Astrocyte of the spinal cord (primary cell): ENCODE data around the gene CASP7.

Experiments used
- DNase-seq: peaks from one replicate; pipeline ENCODE4 v3.0.0; 2011; ENCODE audit warnings: low read depth, low spot score
- H3K4me3 ChIP-seq: 2 replicates; pipeline ENCODE4 v1.5.1; 2011; ENCODE audit warnings: low read depth, mild to moderate bottlenecking, low read length, moderate library complexity
- in situ Hi-C: cut with HindIII; loops from 2 replicates; pipeline ENCODE4 v1.10.0; 2017; ENCODE audit warnings: low sequenced_read_pairs
- TF ChIP-seq, protein P1 (sequence below): IDR thresholded peaks from 2 replicates; pipeline ENCODE4 v1.5.1; 2012; ENCODE audit warnings: low read depth, mild to moderate bottlenecking, low read length, inconsistent platforms

Gene CASP7

GRCh38 chr10:113679463-113680189 is at the start of gene CASP7:
CASP7 (plus strand) TSS chr10:113679912; CDS start chr10:113697494, 17,582 bp downstream.
- in situ Hi-C loops, result no loop called here

DNA sequence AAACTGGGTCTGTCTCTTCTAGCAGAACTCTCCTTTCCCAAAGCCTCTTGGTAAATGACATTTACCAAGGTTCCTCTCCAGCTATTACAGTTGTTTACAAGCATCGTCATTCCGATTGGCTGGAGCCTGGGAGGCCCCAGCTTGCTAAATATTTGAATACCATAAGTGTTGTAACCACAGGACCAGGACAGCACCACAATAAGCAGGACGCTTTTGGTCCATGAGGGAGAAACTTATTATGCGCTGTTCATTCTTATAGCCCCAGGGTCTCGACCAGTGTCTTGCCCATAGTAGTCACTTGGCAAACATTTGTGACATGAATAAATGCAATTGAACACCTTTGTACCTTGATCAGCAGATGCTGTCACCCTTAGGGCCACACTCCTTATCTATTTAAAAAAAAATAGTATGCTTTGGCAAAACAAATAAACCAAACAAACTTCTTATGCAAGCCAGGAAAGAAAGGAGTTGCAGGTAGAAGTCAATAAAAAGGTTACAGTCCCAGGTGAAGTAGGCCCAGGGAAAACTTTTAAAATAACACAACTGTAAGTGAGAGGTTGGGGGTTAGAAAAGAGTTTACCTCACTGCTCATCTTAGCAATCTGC is 48.7 kb upstream of the CASP7 start:
- no peak overlapping the region for H3K4me3 ChIP-seq
- TF ChIP-seq, protein P1, sequence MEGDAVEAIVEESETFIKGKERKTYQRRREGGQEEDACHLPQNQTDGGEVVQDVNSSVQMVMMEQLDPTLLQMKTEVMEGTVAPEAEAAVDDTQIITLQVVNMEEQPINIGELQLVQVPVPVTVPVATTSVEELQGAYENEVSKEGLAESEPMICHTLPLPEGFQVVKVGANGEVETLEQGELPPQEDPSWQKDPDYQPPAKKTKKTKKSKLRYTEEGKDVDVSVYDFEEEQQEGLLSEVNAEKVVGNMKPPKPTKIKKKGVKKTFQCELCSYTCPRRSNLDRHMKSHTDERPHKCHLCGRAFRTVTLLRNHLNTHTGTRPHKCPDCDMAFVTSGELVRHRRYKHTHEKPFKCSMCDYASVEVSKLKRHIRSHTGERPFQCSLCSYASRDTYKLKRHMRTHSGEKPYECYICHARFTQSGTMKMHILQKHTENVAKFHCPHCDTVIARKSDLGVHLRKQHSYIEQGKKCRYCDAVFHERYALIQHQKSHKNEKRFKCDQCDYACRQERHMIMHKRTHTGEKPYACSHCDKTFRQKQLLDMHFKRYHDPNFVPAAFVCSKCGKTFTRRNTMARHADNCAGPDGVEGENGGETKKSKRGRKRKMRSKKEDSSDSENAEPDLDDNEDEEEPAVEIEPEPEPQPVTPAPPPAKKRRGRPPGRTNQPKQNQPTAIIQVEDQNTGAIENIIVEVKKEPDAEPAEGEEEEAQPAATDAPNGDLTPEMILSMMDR, result no peak
- in situ Hi-C loops, result no loop called here
- DNase-seq, result no peak

More at GRCh38 chr10:113679463-113680189, at the start of gene CASP7:
- TF ChIP-seq, protein P1, result no peak
- DNase-seq, result peak; percentile 84
- peak within 1 kb of the TSS; percentile 94 for H3K4me3 ChIP-seq

- no peak overlapping the region for H3K4me3 ChIP-seq
- no peak for DNase-seq
- TF ChIP-seq, protein P1, result no peak
- in situ Hi-C loops, result no loop called here
Observed at GRCh38 chr10:113631684-113632367, 47.9 kb upstream of the CASP7 start.

DNA sequence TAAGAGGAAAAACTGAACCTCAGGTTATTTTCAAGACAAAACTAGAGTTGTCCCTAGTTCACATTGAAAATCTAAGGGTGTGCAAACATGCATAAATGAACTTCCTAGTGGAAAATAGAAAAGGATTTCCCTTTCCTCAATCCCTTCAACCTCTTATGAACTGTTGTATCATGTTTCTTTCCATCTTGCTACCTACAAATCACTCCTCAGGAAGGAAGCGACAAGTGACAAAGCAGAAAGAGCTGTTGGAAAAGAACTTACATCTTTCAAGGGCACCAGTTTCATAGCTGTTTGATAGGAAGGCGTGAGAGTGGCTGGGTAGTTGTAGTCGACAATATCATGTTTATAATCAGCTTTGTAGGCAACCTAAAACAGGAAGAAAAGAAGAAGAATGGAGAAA is 39.7 kb upstream of the CASP7 start:
- in situ Hi-C loops, result no loop called here

DNA sequence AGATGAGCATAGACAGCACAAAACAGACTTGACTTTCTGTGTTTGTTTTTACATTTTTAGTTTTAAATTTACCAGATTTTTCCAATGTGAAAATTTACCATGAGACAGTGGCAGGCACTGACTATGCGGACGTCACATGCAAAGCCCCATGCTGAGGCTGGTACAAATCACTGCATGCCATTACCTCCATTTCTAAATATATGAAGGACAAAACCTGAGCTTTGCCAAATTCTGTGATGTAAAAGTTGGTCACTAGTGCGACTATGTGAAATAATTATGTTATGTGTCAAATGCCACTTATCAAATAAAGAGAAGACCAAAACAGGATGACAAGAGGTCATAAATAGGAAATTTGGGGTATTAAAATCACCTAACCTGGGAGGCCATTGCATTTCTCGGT is 38.0 kb upstream of the CASP7 start:
- H3K4me3 ChIP-seq, result no peak overlapping the region
- no peak for DNase-seq
- in situ Hi-C loops, result no loop called here
- TF ChIP-seq, protein P1, result no peak

More for the DNA sequence above, 39.7 kb upstream of the CASP7 start:
- TF ChIP-seq, protein P1, result no peak
- no peak overlapping the region for H3K4me3 ChIP-seq
- no peak for DNase-seq

DNA sequence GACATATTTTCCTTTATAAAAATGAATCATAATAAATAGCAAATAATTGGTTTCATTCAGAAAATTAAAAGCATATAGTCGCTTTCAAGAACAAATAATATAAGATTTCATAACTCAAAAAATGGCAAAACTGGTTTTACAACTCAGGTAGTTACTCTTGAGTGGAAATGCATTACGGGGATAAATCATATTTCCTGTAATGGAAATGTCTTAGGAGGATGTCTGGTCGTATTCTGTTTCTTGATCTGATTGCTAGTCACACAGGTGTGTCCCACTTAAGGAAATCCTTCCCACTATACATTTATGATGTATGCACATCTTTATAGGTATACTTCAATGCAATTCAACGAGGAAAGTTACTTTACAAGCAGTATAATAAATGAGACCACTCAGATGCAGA is 36.5 kb upstream of the CASP7 start:
- in situ Hi-C loops, result no loop called here
- DNase-seq, result no peak
- H3K4me3 ChIP-seq, result no peak overlapping the region
- TF ChIP-seq, protein P1, result no peak
